SU-DHL-6 (cell line): Measurements from ENCODE around the gene PPARG.

Source experiments
- H2AFZ ChIP-seq: fragments of 200-600 bp; sonication (generic); 2 replicates; pipeline ENCODE4 v1.6.1; 2014; ENCODE audit warnings: low read depth, mild to moderate bottlenecking, moderate library complexity, mixed read lengths, antibody characterized with exemption, low read length; ENCODE audit not compliant: severe bottlenecking
- H3F3A ChIP-seq: fragments of 200-600 bp; shearing (Covaris generic); 2 replicates; pipeline ENCODE4 v1.6.0; 2016; ENCODE audit warnings: antibody characterized with exemption, mild to moderate bottlenecking; ENCODE audit not compliant: insufficient read depth
- H3K27ac ChIP-seq: fragments of 200-600 bp; sonication (generic); 2 replicates; pipeline ENCODE4 v1.5.1; 2016; ENCODE audit warnings: low read depth, mild to moderate bottlenecking, low read length, moderate library complexity, mixed read lengths
- H3K27me3 ChIP-seq: fragments of 200-600 bp; sonication (generic), shearing (Covaris generic); 2 replicates; pipeline ENCODE4 v1.6.0; 2014; ENCODE audit warnings: mild to moderate bottlenecking, low read length
- H3K36me3 ChIP-seq: fragments of 200-600 bp; sonication (generic); 2 replicates; pipeline ENCODE4 v1.6.1; 2014; ENCODE audit warnings: mild to moderate bottlenecking, low read length, mixed read lengths
- H3K4me2 ChIP-seq: fragments of 300-600, 200-600 bp; shearing (Covaris generic), sonication (generic); 2 replicates; pipeline ENCODE4 v1.6.0; 2014; ENCODE audit warnings: low read length, low read depth, mild to moderate bottlenecking; ENCODE audit not compliant: poor library complexity, severe bottlenecking
- H3K4me3 ChIP-seq: fragments of 200-600 bp; sonication (generic); 2 replicates; pipeline ENCODE4 v1.5.1; 2014; ENCODE audit warnings: antibody characterized with exemption, low read length, mild to moderate bottlenecking, mixed read lengths; ENCODE audit not compliant: insufficient read depth, poor library complexity, severe bottlenecking
- H3K79me2 ChIP-seq: fragments of 200-600 bp; sonication (generic); 2 replicates; pipeline ENCODE4 v1.6.1; 2014; ENCODE audit warnings: mild to moderate bottlenecking, low read length, moderate library complexity; ENCODE audit not compliant: insufficient read depth
- H3K9ac ChIP-seq: fragments of 200-600 bp; sonication (generic); 2 replicates; pipeline ENCODE4 v1.7.0; 2014; ENCODE audit warnings: mild to moderate bottlenecking, low read length
- H3K9me2 ChIP-seq: fragments of 200-600 bp; sonication (generic); replicated peaks from 2 replicates; pipeline ENCODE4 v1.6.1; 2014; ENCODE audit warnings: low read length; ENCODE audit not compliant: insufficient read depth
- H3K9me3 ChIP-seq: fragments of 200-600 bp; sonication (generic); 2 replicates; pipeline ENCODE4 v1.6.1; 2014; ENCODE audit warnings: low read length, mixed read lengths; ENCODE audit not compliant: insufficient read depth
- H4K20me1 ChIP-seq: fragments of 200-600 bp; sonication (generic); 2 replicates; pipeline ENCODE4 v1.6.1; 2014; ENCODE audit warnings: low read depth, mild to moderate bottlenecking, antibody characterized with exemption, low read length, moderate library complexity, mixed read lengths
- CTCF ChIP-seq: fragments of 200-600 bp; sonication (generic); IDR thresholded peaks from one replicate; pipeline ENCODE4 v1.5.1; 2017; ENCODE audit warnings: antibody characterized with exemption, mild to moderate bottlenecking, low read length, moderate library complexity; ENCODE audit not compliant: insufficient read depth, poor library complexity, severe bottlenecking
- EZH2phosphoT487 ChIP-seq: fragments of 200-600 bp; sonication (generic), shearing (Covaris generic); conservative IDR thresholded peaks from 2 replicates; pipeline ENCODE4 v1.6.1; 2018; ENCODE audit warnings: mild to moderate bottlenecking, antibody characterized with exemption, low read length, moderate library complexity, mixed read lengths

Gene PPARG

DNA sequence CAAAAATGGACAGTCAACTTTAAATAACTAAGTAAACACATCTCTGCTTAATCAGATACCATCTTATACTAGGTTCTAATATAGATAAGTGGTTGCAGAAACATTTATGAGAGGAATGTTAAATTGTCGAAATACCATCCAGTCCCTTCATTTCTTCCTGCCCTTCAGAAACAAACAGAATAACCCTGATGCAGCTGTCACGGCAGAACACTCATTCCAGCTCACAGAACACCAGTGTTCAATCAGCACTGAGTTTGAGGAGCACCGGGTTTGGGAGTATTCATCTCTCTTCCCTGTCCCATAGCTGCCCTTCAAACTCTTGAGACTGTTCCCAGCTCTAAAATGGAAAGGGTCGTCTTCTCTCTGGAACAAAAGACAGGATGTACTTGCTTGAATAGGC, 134.3 kb downstream of the PPARG start:
- Histone ChIP-seq H3K79me2 (no peaks in the 10 kb centered on the region), H3K4me3 (no peak overlapping the region), H2AFZ (no peak overlapping the region), H3K4me2 (no peak overlapping the region), H3K9me2 (no peaks in the 10 kb centered on the region), H4K20me1 (no peaks in the 10 kb centered on the region), H3K9ac (no peak overlapping the region), H3K27ac (no peak overlapping the region), H3K9me3 (no peaks in the 10 kb centered on the region), H3F3A (no peaks in the 10 kb centered on the region), H3K36me3 (no peaks in the 10 kb centered on the region), H3K27me3 (no peaks in the 10 kb centered on the region)
- no peak for TF ChIP-seq EZH2phosphoT487
- TF ChIP-seq CTCF = no peak

DNA sequence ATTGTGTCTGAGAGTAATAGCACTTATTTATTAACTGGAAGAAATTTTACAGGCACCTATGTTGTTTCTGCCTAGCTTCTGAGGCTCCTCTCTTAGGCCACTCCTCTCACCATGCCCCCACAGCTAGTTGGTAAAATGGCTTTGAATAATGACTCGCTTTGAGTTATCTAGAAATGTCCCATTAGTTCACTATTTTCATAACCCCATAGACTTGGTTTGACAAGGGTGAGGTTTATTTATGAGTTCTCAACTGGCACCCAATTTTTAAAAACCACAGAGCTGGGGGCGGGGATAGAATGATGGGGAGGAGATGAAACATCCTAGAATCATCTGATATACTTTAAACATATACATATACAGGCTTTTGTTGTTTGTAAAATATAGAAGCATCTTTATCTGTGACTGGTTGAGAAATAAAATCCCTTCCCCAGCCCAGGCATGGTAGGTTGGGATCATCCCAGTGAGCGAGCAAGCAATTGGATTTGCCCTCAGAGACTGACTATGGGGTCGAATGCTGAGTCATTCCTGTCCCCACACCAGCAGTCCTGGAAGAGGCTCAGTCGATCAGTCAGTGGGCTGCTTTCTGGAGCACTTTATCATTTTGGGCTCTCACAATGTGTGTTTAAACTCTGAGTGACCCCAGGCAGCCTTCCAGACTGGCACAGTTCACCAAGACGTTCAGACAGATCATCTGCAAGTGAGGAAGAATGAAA, 135.2 kb downstream of the PPARG start:
- H3K79me2 ChIP-seq = no peaks in the 10 kb centered on the region
- TF ChIP-seq EZH2phosphoT487 = no peak
- no peak for TF ChIP-seq CTCF
- H3K36me3 ChIP-seq = no peaks in the 10 kb centered on the region
- H3K9me2 ChIP-seq = no peaks in the 10 kb centered on the region
- H3K9me3 ChIP-seq = no peaks in the 10 kb centered on the region
- no peaks in the 10 kb centered on the region for H4K20me1 ChIP-seq
- no peaks in the 10 kb centered on the region for H3K27me3 ChIP-seq
- no peak overlapping the region for H3K4me3 ChIP-seq
- H3K9ac ChIP-seq = no peak overlapping the region
- no peak overlapping the region for H2AFZ ChIP-seq
- no peaks in the 10 kb centered on the region for H3F3A ChIP-seq
- H3K4me2 ChIP-seq = no peak overlapping the region
- no peak overlapping the region for H3K27ac ChIP-seq

DNA sequence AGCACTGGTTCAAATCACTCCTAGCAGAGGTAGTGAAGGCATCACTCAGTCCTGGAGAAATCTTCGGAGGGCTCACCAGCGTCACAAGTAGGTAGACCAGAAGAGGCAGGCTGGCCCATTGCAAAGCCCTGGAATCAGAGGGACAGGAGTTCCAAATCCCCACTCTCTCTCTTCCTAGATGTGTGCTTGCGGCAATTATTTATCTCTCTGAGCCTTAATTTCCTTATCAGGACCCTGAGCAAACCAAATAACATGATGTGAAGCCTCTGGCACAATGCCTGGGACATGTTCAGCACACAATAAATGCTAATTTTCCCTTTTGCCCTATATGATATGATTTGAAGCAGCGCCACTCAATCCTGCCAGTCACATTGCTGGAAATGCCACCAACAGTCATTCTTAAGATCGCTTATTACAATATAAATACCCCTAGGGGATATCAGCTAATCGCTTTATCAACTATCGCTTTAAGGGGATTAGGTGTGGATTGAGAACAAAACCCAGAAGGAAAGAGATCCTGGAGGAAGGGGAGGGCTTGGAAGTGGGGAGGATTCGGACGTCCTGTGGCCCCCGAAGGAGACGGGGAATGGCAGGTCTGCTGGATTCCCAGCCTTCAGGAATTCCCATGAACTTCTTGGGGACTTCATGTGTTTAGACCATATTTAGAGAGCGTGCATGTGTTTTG, 135.9 kb downstream of the PPARG start:
- H3K9me2 ChIP-seq = no peaks in the 10 kb centered on the region
- no peak overlapping the region for H3K27ac ChIP-seq
- no peaks in the 10 kb centered on the region for H4K20me1 ChIP-seq
- no peaks in the 10 kb centered on the region for H3K27me3 ChIP-seq
- H2AFZ ChIP-seq = no peak overlapping the region
- no peak for TF ChIP-seq EZH2phosphoT487
- no peak for TF ChIP-seq CTCF
- no peaks in the 10 kb centered on the region for H3K9me3 ChIP-seq
- H3K4me3 ChIP-seq = no peak overlapping the region
- H3K79me2 ChIP-seq = no peaks in the 10 kb centered on the region
- H3K9ac ChIP-seq = no peak overlapping the region
- no peaks in the 10 kb centered on the region for H3F3A ChIP-seq
- H3K36me3 ChIP-seq = no peaks in the 10 kb centered on the region
- H3K4me2 ChIP-seq = no peak overlapping the region
